Gastrocnemius medialis (tissue), 4 donors: Measurements from ENCODE around the gene SHROOM3. TPM values are rescaled to one million over a fixed set of nuclear protein-coding genes. Genes with fewer than 3 reads are reported as not detected.

Experiments used
- ATAC-seq, 2 donors: fragments of 150-250 bp; one replicate each; pipeline ENCODE4 v1.9.1; 2016
- DNase-seq, 2 donors: peaks; one replicate each; pipeline ENCODE4 v3.0.0-alpha.2; 2019
- H3K27ac ChIP-seq, 4 donors: fragments of 200-600 bp; sonication (generic); 1 replicate in 1 of 4; 2 replicates in 3 of 4; pipeline ENCODE4 v1.5.1; 2016 to 2018; ENCODE audit warnings: mild to moderate bottlenecking in 2 of 4, moderate library complexity in 1 of 4
- H3K27me3 ChIP-seq, 3 donors: fragments of 200-600 bp; sonication (generic) in 2 of 3; 1 replicate in 1 of 3; 2 replicates in 2 of 3; pipeline versions ENCODE4 v1.5.1 to v1.6.0; 2016 to 2019; ENCODE audit warnings: mild to moderate bottlenecking in 1 of 3, moderate library complexity in 1 of 3
- H3K36me3 ChIP-seq, 2 donors: fragments of 200-600 bp; sonication (generic) in 1 of 2; one replicate each; pipeline ENCODE4 v1.5.1; 2017 to 2018
- H3K4me1 ChIP-seq, 2 donors: fragments of 200-600 bp; sonication (generic) in 1 of 2; one replicate each; pipeline ENCODE4 v1.5.1; 2016 to 2017; ENCODE audit warnings: mild to moderate bottlenecking in 2 of 2
- H3K4me3 ChIP-seq, 4 donors: fragments of 200-600 bp; sonication (generic) in 3 of 4; 1 replicate in 1 of 4; 2 replicates in 3 of 4; pipeline ENCODE4 v1.5.1; 2016 to 2019; ENCODE audit warnings: mild to moderate bottlenecking in 2 of 4
- H3K9me3 ChIP-seq, 3 donors: fragments of 200-600 bp; sonication (generic) in 2 of 3; 1 replicate in 1 of 3; 2 replicates in 2 of 3; pipeline ENCODE4 v1.5.1; 2016 to 2019
- POLR2A ChIP-seq, 2 donors: fragments of 450-650 bp; IDR thresholded peaks; one replicate each; pipeline ENCODE4 v1.6.1; 2017; ENCODE audit warnings: antibody characterized with exemption in 2 of 2, mild to moderate bottlenecking in 2 of 2, moderate library complexity in 2 of 2
- in situ Hi-C, 4 donors: fragments of 200-750 bp; cut with MboI; loops; one replicate each; pipeline versions ENCODE4 v1.15.0 to v1.8.0; 2017; ENCODE audit warnings: low sequenced_read_pairs in 4 of 4
- intact Hi-C: fragments of 100-400 bp; cut with DNase I; formaldehyde crosslinking; loops from one replicate; pipeline ENCODE4 v1.15.1; 2023; ENCODE audit warnings: low total_unique reads
- total RNA-seq, 4 donors: library from RNA; depleted of rRNA; stranded (reverse); fragments of >200 nt; gene quantifications; one replicate each; pipeline versions ENCODE4 v1.1.0 to v1.2.3, GENCODE V29; 2016
- TF ChIP-seq, protein P1 (sequence below), 5 experiments: fragments of 450-650 bp in 3 of 5; fragments of 200-600 bp in 2 of 5; sonication (generic) in 2 of 5; IDR thresholded peaks in 4 of 5; conservative IDR thresholded peaks in 1 of 5; 1 replicate in 4 of 5; 2 replicates in 1 of 5; pipeline ENCODE4 v1.5.1; 2016 to 2019; ENCODE audit warnings: antibody characterized with exemption in 5 of 5, mild to moderate bottlenecking in 3 of 5, moderate library complexity in 3 of 5

SHROOM3 gene
- total RNA-seq, 4 donors from 2014 or later: 0.20 to 1.7 (median 0.98) TPM

- TF ChIP-seq, protein P1, sequence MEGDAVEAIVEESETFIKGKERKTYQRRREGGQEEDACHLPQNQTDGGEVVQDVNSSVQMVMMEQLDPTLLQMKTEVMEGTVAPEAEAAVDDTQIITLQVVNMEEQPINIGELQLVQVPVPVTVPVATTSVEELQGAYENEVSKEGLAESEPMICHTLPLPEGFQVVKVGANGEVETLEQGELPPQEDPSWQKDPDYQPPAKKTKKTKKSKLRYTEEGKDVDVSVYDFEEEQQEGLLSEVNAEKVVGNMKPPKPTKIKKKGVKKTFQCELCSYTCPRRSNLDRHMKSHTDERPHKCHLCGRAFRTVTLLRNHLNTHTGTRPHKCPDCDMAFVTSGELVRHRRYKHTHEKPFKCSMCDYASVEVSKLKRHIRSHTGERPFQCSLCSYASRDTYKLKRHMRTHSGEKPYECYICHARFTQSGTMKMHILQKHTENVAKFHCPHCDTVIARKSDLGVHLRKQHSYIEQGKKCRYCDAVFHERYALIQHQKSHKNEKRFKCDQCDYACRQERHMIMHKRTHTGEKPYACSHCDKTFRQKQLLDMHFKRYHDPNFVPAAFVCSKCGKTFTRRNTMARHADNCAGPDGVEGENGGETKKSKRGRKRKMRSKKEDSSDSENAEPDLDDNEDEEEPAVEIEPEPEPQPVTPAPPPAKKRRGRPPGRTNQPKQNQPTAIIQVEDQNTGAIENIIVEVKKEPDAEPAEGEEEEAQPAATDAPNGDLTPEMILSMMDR (IDR thresholded peaks at IDR 0.05 in 4 of 5, conservative IDR thresholded peaks at IDR 0.05 in 1 of 5): no peak
- no peak for TF ChIP-seq POLR2A (IDR thresholded peaks at IDR 0.05)
- Histone ChIP-seq H3K4me1 (no peaks in the 10 kb centered on the region), H3K36me3 (no peaks in the 10 kb centered on the region), H3K27me3 (no peaks in the 10 kb centered on the region), H3K9me3 (no peaks in the 10 kb centered on the region), H3K4me3 (no peak overlapping the region), H3K27ac (no peak overlapping the region)
- DNase-seq (no peak), ATAC-seq (no peak)
- intact Hi-C loops: no loop called here
- in situ Hi-C loops: no loop called here
These were observed 294.4 kb downstream of the SHROOM3 start for GRCh38 chr4:76729460-76729859.

DNA sequence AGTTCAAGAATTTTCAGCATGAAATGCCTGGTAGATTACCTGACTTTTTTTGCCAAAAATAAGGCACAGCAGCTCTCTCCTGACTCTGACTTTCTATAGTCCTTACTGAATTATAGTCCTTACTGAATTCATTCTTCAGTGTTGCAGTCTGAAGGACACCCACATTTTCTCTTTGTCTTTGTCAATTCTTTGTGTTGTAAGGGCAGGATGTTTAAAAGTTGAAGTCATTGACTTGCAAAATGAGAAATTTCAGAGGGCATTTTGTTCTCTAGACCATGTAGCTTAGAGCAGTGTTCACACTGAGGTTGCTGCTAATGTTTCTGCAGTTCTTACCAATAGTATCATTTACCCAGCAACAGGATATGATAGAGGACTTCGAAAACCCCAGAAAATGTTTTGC is 295.0 kb downstream of the SHROOM3 start:
- H3K36me3 ChIP-seq: no peaks in the 10 kb centered on the region
- intact Hi-C loops: no loop called here
- H3K27me3 ChIP-seq: no peaks in the 10 kb centered on the region
- TF ChIP-seq, protein P1 (IDR thresholded peaks at IDR 0.05 in 4 of 5, conservative IDR thresholded peaks at IDR 0.05 in 1 of 5): no peak
- TF ChIP-seq POLR2A (IDR thresholded peaks at IDR 0.05): no peak
- no peak for DNase-seq
- no peaks in the 10 kb centered on the region for H3K4me1 ChIP-seq
- no peaks in the 10 kb centered on the region for H3K9me3 ChIP-seq
- H3K27ac ChIP-seq: no peak overlapping the region
- ATAC-seq: no peak
- no peak overlapping the region for H3K4me3 ChIP-seq
- in situ Hi-C loops: no loop called here

- Histone ChIP-seq H3K9me3 (no peaks in the 10 kb centered on the region), H3K27ac (no peak overlapping the region), H3K27me3 (no peaks in the 10 kb centered on the region), H3K36me3 (no peaks in the 10 kb centered on the region), H3K4me3 (no peak overlapping the region), H3K4me1 (no peaks in the 10 kb centered on the region)
- TF ChIP-seq, protein P1 (IDR thresholded peaks at IDR 0.05 in 4 of 5, conservative IDR thresholded peaks at IDR 0.05 in 1 of 5): no peak
- TF ChIP-seq POLR2A (IDR thresholded peaks at IDR 0.05): no peak
- in situ Hi-C loops (no loop called here), intact Hi-C loops (no loop called here)
- DNase-seq: no peak
- ATAC-seq: no peak
These were observed 297.2 kb downstream of the SHROOM3 start for GRCh38 chr4:76732246-76732645.

DNA sequence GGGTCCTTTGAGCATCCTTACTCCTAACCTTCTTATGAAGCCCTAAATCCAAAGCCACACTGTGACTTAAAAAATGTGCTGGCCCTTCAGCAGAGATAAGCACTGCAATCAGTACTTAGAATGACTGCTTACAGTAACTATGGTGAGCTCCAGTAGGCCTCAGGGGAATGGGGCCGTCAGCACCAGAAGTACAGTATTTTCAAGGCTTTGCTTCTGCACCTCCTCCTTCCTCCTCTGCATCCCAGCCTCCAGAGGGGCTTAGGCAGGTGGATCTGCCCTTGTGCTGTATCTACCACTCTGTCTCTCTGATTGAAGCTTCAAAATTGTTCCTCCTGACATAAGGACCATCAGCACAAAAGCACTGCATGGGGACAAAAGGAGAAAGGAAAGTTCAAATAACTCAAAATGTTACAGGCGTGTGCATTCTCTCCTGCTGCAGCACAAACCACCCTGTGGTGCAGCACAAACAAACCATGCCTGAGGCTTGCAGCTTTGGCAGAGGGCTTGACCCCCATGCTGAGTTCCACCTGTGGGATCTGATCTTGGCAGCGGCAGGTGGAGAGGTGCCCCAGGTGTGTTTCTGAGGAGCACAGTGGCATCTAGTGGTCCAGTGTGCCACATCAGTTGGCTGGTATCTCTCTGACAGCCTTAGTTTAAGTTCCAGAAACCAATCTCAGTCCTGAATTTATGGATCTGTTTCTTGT is 298.2 kb downstream of the SHROOM3 start:
- intact Hi-C loops: no loop called here
- in situ Hi-C loops: no loop called here
- DNase-seq (no peak), ATAC-seq (no peak)
- H3K9me3 ChIP-seq: no peaks in the 10 kb centered on the region
- H3K36me3 ChIP-seq: no peaks in the 10 kb centered on the region
- H3K4me3 ChIP-seq: no peak overlapping the region
- TF ChIP-seq, protein P1 (IDR thresholded peaks at IDR 0.05 in 4 of 5, conservative IDR thresholded peaks at IDR 0.05 in 1 of 5): no peak
- TF ChIP-seq POLR2A (IDR thresholded peaks at IDR 0.05): no peak
- no peaks in the 10 kb centered on the region for H3K27me3 ChIP-seq
- no peaks in the 10 kb centered on the region for H3K4me1 ChIP-seq
- no peak overlapping the region for H3K27ac ChIP-seq

GRCh38 chr4:76736414-76736813 is 301.4 kb downstream of the SHROOM3 start:
- Histone ChIP-seq H3K27ac (no peak overlapping the region), H3K27me3 (no peaks in the 10 kb centered on the region), H3K4me1 (no peaks in the 10 kb centered on the region)

More at GRCh38 chr4:76736414-76736813, 301.4 kb downstream of the SHROOM3 start:
- ATAC-seq (peak; percentile 51 to 52), DNase-seq (no peak)
- intact Hi-C loops (no loop called here), in situ Hi-C loops (no loop called here)
- TF ChIP-seq, protein P1 (IDR thresholded peaks at IDR 0.05 in 4 of 5, conservative IDR thresholded peaks at IDR 0.05 in 1 of 5): no peak
- TF ChIP-seq POLR2A (IDR thresholded peaks at IDR 0.05): no peak
- Histone ChIP-seq H3K36me3 (no peaks in the 10 kb centered on the region), H3K4me3 (no peak overlapping the region), H3K9me3 (no peaks in the 10 kb centered on the region)
